ENCODE measurements around the gene ARL2BP. TPM values are rescaled to one million over a fixed set of nuclear protein-coding genes. Genes with fewer than 3 reads are reported as not detected.

Gene ARL2BP
- total RNA-seq, 2 experiments from 2014 or later = 26.6 to 31.2 TPM

GRCh38 chr16:57271063-57271345 lies 25.9 kb downstream of the ARL2BP start:
- H4K20me1 ChIP-seq (ENCODE audit: insufficient read depth, low read length) = no peaks in the 10 kb centered on the region
- no peak for DNase-seq (ENCODE audit: low spot score)
- H3K9me2 ChIP-seq (ENCODE audit: insufficient read depth, low read length) = no peaks in the 10 kb centered on the region
- no peak overlapping the region for H2AFZ ChIP-seq (ENCODE audit: low read length)
- H3K9me3 ChIP-seq (ENCODE audit: low read length) = no peaks in the 10 kb centered on the region
- no TSS peak for BruUV-seq (replicated peaks)
- TF ChIP-seq, protein P1, sequence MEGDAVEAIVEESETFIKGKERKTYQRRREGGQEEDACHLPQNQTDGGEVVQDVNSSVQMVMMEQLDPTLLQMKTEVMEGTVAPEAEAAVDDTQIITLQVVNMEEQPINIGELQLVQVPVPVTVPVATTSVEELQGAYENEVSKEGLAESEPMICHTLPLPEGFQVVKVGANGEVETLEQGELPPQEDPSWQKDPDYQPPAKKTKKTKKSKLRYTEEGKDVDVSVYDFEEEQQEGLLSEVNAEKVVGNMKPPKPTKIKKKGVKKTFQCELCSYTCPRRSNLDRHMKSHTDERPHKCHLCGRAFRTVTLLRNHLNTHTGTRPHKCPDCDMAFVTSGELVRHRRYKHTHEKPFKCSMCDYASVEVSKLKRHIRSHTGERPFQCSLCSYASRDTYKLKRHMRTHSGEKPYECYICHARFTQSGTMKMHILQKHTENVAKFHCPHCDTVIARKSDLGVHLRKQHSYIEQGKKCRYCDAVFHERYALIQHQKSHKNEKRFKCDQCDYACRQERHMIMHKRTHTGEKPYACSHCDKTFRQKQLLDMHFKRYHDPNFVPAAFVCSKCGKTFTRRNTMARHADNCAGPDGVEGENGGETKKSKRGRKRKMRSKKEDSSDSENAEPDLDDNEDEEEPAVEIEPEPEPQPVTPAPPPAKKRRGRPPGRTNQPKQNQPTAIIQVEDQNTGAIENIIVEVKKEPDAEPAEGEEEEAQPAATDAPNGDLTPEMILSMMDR (conservative IDR thresholded peaks at IDR 0.05; ENCODE audit: low read length) = no peak
- no peak for TF ChIP-seq EZH2phosphoT487 (IDR thresholded peaks at IDR 0.05; ENCODE audit: borderline replicate concordance, low read depth, low read length)
- no peak overlapping the region for H3K4me3 ChIP-seq (ENCODE audit: low read depth, low read length, poor library complexity, severe bottlenecking)
- intact Hi-C loops (cut with micrococcal nuclease; ENCODE audit: unreplicated experiment) = no loop called here
- no peaks in the 10 kb centered on the region for H3K36me3 ChIP-seq (ENCODE audit: insufficient read depth, low read length)
- POLR2A ChIA-PET = no interaction called here
- no peaks in the 10 kb centered on the region for H3K79me2 ChIP-seq (ENCODE audit: insufficient read depth, low read depth, low read length)
- H3K27ac ChIP-seq (ENCODE audit: low read depth, low read length, poor library complexity, severe bottlenecking) = no peak overlapping the region
- H3K4me2 ChIP-seq (ENCODE audit: low read length) = no peak overlapping the region
- CTCF ChIA-PET (ENCODE audit: unreplicated experiment) = no interaction called here
- no peaks in the 10 kb centered on the region for H3K4me1 ChIP-seq (ENCODE audit: insufficient read depth, low read length, poor library complexity, severe bottlenecking)

- Histone ChIP-seq H3K79me2 (ENCODE audit: insufficient read depth, low read depth, low read length) (no peaks in the 10 kb centered on the region), H3K9me2 (ENCODE audit: insufficient read depth, low read length) (no peaks in the 10 kb centered on the region), H3K4me2 (ENCODE audit: low read length) (no peak overlapping the region), H3K9me3 (ENCODE audit: low read length) (no peaks in the 10 kb centered on the region), H3K27ac (ENCODE audit: low read depth, low read length, poor library complexity, severe bottlenecking) (no peak overlapping the region), H2AFZ (ENCODE audit: low read length) (no peak overlapping the region), H3K36me3 (ENCODE audit: insufficient read depth, low read length) (no peaks in the 10 kb centered on the region), H3K4me1 (ENCODE audit: insufficient read depth, low read length, poor library complexity, severe bottlenecking) (no peaks in the 10 kb centered on the region), H3K4me3 (ENCODE audit: low read depth, low read length, poor library complexity, severe bottlenecking) (no peak overlapping the region), H4K20me1 (ENCODE audit: insufficient read depth, low read length) (no peaks in the 10 kb centered on the region)
- intact Hi-C loops (cut with micrococcal nuclease; ENCODE audit: unreplicated experiment) = no loop called here
- ChIA-PET CTCF (ENCODE audit: unreplicated experiment) (no interaction called here), POLR2A (interaction anchor here (0.6 to 1.2 kb wide), 2 partner anchors 8 to 557 kb away, joined by 3 read pairs; no protein-coding TSS in a partner anchor)
- no peak for DNase-seq (ENCODE audit: low spot score)
- BruUV-seq (replicated peaks) = no TSS peak
- TF ChIP-seq, protein P1 (conservative IDR thresholded peaks at IDR 0.05; ENCODE audit: low read length) = no peak
- TF ChIP-seq EZH2phosphoT487 (IDR thresholded peaks at IDR 0.05; ENCODE audit: borderline replicate concordance, low read depth, low read length) = no peak
Measured at GRCh38 chr16:57271867-57272495, 26.9 kb downstream of the ARL2BP start.

GRCh38 chr16:57273359-57273758 lies 28.3 kb downstream of the ARL2BP start:
- ChIA-PET POLR2A (interaction anchor here (1.2 kb wide), 1 partner anchor 9 kb away, joined by 3 read pairs; no protein-coding TSS in a partner anchor), CTCF (ENCODE audit: unreplicated experiment) (no interaction called here)
- Histone ChIP-seq H3K79me2 (ENCODE audit: insufficient read depth, low read depth, low read length) (no peaks in the 10 kb centered on the region), H3K9me2 (ENCODE audit: insufficient read depth, low read length) (no peaks in the 10 kb centered on the region), H3K9me3 (ENCODE audit: low read length) (no peaks in the 10 kb centered on the region), H3K4me2 (ENCODE audit: low read length) (no peak overlapping the region), H3K27ac (ENCODE audit: low read depth, low read length, poor library complexity, severe bottlenecking) (no peak overlapping the region), H3K4me3 (ENCODE audit: low read depth, low read length, poor library complexity, severe bottlenecking) (no peak overlapping the region), H3K4me1 (ENCODE audit: insufficient read depth, low read length, poor library complexity, severe bottlenecking) (no peaks in the 10 kb centered on the region), H2AFZ (ENCODE audit: low read length) (no peak overlapping the region), H3K36me3 (ENCODE audit: insufficient read depth, low read length) (no peaks in the 10 kb centered on the region), H4K20me1 (ENCODE audit: insufficient read depth, low read length) (no peaks in the 10 kb centered on the region)
- intact Hi-C loops (cut with micrococcal nuclease; ENCODE audit: unreplicated experiment) = no loop called here
- TF ChIP-seq, protein P1 (conservative IDR thresholded peaks at IDR 0.05; ENCODE audit: low read length) = no peak
- TF ChIP-seq EZH2phosphoT487 (IDR thresholded peaks at IDR 0.05; ENCODE audit: borderline replicate concordance, low read depth, low read length) = no peak
- no TSS peak for BruUV-seq (replicated peaks)
- no peak for DNase-seq (ENCODE audit: low spot score)

Measured in OCI-LY7 (cell line).